HG02852 (cell line): ENCODE measurements around the gene AOAH.

ENCODE experiments used
- ATAC-seq: cut with Tn5 transposase; IDR thresholded peaks from one replicate; pipeline ENCODE4 v1.9.1; 2021; ENCODE audit warnings: mild to moderate bottlenecking, moderate library complexity; ENCODE audit not compliant: unreplicated experiment

AOAH gene, protein sequence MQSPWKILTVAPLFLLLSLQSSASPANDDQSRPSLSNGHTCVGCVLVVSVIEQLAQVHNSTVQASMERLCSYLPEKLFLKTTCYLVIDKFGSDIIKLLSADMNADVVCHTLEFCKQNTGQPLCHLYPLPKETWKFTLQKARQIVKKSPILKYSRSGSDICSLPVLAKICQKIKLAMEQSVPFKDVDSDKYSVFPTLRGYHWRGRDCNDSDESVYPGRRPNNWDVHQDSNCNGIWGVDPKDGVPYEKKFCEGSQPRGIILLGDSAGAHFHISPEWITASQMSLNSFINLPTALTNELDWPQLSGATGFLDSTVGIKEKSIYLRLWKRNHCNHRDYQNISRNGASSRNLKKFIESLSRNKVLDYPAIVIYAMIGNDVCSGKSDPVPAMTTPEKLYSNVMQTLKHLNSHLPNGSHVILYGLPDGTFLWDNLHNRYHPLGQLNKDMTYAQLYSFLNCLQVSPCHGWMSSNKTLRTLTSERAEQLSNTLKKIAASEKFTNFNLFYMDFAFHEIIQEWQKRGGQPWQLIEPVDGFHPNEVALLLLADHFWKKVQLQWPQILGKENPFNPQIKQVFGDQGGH

DNA sequence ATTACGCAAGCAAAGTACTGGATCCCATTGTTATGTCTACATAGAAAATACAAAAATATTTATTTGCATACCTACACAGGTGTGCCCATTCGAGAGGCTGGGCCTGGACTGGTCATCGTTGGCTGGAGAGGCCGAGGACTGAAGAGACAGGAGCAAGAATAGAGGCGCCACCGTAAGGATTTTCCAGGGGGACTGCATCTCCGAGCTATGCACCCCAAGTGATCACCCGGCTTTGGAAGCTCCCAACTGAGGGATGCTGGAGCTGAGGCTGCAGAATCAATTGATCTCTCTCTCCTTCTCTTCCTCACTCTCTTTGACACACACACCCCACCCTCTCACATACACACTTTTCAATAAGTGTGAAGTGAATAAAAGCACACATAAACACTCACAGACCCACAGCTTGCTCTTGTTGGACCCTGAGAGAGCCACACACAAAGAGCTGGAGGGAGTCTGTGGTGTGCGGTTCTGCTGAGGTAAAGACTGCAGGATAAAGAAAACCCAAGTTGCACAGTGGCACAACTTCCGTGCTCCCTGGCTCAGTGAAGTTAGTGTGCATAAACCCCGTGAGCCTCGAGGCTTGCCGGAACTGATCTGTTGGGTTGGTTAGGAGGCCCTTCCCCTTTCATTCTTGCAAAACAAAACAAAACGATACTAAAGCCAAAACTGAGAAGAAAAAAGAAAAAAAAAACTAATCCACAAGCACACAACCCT lies at the start of gene AOAH:
AOAH (minus strand) TSS at position 544 of the 714 bp plus-strand sequence; CDS start at position 198, 346 bp downstream.
- ATAC-seq, result peak; percentile 88

DNA sequence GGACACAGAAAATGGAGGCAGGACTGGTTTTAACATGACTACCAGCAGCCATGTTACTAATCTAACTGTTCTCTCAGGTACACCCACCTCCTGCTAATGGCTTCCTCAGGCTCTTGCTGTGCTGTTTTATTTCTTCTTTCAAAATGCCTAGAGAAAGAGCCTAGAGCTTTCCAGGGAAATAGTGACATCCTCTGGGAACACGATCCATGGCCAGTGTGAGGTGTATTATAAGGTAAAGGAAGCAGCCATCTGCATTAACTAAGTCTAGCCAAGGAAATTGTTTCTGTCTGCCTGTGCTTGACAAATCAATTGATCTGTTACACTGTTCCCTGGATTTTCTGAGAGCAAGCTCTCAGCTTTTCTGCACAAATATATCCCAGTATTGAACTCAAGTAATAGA lies 42.2 kb upstream of the AOAH start:
- no peak for ATAC-seq

DNA sequence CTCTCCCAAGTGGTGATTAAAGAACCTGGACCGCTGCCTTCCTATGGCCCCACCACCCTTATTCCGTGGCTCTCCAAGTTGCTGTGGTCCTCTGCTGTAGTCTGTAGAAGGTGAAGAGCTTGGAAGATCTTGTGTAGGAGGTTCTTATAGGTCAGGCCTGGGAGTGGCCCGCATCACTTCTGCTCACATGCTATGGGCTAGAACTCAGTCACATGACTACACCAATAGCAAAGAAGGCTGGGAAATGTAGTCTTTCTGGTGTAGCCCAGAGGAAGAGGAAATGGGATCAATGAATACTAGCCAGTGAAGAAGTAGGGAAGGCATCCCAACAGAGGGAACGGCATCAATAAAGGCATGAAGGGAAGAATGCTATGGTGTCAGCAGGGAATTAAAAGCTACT lies 41.3 kb upstream of the AOAH start:
- ATAC-seq, result no peak

DNA sequence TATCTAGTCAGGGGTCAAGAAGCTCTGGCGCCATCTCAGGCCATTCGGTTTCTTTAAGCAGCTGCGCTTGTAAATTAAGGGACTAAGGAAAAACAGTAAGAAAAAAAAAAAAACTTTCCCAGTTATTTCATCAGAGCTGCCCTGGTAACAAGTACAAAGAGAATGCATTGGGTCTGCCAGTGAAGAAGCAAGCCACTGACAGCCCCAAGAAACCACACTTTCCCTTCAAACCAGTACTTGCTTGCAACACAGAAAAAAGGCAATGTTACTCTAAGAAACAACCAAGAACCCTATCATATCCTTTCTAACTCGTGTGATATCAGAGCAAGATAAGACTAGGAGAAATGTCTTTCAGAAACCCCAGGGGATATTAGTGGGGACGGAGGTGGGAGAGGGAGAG lies 40.6 kb upstream of the AOAH start:
- no peak for ATAC-seq

DNA sequence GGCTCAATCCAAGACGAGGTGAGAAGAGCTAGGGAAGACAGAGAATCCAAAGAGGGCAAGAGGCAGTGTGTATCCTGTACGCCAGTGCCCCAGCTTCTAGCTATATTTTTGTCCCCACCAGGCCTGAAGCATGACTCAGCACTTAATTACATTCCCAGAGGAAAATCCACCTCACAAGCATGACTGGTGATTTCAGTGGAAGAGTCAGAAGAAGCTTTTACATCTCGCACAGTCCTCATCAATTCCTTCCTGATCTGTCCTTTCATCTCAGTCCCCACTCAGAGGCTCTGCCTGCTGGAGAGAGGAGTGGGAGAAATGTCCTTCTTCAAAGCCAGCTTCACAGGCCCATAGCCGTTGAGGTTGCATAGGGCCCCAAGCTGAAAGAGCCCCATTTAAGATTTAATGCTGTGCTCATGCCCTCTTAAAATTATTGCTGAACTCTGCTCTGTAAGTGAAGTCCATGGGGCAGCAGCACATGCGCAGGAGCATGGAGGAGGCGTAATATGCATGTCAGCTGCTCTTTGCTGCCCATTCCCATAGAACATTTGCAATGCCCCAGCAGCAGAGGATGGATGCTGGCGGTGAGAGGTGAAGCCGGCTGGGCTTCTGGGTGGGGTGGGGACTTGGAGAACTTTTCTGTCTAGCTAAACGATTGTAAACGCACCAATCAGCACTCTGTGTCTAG lies 39.0 kb upstream of the AOAH start:
- no peak for ATAC-seq

DNA sequence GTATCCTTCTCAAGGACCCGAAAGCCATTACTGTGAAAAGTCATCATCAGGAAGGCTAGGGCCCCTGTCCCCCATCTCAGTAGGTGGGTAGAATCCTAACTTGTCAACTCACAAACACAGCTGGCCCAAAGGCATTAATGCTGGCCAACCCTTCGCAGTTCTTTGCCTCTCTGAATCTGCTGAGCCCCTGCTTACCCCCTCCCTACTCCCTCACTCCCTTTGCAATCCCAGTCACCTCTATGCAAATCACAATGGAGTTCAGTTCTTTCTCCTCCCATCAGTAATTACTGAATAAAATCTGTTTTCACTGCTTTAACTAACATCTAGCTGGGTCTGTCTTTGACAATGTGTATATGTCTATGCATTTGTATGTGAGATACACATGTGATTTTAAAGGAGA lies 38.1 kb upstream of the AOAH start:
- ATAC-seq, result no peak

DNA sequence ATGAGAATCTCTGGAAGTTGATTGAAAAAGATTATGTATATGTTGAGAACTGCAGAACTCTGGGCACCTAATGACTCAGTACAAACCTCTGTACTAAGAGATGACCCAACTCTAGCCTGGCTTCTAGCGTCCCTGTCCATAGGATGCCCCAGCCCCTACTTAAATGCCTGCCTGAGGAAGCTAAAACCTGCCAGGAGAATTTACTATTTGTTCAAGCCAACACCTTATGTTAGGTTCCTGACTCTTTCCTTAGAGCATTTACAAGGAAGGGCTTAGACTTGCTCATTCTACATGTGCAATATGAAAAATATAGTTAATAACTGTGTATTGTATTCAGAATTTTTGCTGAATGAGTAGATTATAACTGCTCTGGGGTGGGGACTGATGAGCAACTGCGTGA lies 37.5 kb upstream of the AOAH start:
- no peak for ATAC-seq

DNA sequence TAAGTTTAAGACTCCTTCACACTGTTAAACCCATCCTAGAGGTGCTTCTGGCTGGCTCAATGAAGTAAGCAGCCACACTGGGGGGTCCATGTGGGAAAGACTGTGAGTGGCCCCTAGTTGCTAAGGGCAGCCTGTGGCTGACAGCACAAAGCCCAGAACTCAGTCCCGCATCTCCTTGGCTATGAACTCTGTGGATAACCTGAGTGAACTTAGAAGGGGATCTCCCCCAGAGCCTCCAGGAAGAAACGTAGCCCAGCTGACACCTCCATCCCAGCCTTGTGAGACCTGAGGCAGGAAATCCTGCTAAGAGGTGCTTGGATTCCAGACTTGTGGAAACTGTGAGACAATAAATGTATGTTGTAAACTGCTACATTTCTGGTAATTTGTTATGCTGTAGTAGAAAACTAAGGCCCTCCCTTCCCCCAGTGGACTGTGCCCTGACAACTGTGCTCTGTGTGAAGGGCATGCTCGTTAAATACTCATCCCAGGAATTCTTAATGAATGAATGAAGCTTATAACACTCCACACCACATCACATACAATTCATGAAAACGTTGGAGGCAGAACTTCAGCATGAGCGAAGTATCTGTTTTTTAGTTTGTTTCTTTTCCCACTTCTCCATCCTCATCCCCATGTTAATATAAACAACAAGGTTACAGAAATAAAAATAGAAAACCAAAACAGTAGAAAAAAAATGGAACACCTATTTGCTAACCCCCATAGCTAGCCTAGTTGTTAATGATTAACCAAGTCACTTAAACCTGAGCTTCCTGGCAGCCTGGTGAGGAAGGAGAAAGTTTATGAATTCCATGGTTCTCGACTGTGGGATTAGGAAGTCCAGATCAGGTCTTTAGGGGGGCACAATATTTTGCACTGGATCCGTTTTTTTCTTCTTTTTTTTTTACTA lies 36.8 kb upstream of the AOAH start:
- ATAC-seq, result no peak

DNA sequence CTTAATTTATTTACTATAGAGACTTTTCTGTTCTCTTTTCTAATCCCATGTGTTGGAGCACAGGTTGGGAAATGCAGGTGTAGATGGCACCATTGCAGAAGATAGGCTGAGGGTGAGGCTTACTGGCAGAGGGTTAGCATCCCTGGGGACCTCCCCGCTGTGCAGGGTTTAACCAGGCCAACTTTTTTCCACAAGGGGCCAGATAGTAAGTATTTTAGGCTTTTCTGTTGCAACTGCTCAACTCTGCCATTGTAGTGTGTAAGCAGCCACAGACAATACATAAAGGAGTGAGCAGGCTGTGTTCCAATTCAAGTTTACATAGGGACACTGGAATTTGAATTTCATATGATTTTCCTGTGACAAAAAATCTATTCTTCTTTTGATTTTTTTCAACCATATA lies 34.6 kb upstream of the AOAH start:
- ATAC-seq, result no peak

DNA sequence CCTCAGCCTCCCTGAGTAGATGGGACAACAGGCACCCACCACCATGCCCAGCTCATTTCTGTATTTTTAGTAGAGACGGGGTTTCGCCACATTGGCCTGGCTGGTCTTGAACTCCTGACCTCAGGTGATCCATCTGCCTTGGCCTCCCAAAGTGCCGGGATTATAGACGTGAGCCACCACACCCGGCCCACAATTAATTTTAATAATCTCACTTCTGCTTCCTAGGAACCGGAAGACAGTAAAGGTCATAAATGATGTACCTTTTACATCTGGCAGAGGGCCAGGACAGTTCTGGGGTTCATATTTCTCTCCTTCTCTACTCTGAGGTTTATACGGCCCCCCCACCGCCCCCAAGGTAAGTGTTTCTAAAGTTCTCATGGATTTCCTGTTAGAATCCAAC lies 31.2 kb upstream of the AOAH start:
- ATAC-seq, result no peak

DNA sequence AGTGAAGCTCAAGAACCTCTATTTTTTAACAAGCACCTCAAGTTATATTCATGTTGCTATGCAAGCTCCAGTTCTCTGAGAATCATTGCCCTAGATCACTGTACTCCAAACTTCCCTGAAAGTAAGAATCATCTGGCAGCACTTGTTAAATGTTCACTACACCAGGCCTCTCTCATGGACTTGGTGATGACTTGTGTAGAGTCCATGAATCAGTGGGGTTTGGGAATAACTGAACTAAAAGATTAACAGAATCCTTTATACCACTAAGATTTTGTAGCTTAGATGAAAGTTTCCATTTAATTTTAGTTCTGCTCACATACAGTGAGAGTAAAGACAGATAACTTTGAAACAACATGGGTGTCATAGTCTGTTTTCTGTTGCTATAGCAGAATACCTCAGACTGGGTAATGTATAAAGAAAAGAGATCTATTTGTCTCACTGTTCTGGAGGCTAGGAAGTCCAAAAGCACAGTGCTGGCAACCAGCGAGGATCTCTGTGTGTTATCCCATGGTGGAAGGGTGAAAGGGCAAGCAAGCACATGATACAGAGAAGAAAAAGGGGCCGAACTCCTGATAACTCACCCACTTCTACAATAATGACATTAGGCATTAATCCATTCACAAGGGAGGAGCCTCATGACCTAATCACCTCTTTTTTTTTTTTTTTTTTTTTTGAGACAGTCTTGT lies 27.9 kb upstream of the AOAH start:
- ATAC-seq, result no peak

DNA sequence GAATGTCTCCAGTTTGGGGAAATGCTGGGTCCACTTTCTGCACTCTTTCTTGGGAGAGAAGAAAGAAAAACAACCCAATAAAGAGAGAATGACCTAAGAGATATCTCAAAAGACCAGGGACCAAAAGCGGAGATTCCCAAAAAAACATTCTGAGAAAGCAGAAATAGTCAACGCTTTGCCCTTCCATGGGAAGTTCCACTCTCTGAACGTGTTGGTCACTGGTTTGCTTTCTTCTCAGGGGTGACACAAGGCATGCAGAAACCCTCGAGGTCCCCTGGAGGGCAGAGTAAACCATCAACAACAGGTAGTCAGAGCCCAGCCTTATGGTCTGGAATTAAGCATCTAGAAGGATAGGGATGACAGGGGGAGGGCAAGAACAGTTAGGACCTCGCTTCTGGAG lies 26.2 kb upstream of the AOAH start:
- no peak for ATAC-seq

DNA sequence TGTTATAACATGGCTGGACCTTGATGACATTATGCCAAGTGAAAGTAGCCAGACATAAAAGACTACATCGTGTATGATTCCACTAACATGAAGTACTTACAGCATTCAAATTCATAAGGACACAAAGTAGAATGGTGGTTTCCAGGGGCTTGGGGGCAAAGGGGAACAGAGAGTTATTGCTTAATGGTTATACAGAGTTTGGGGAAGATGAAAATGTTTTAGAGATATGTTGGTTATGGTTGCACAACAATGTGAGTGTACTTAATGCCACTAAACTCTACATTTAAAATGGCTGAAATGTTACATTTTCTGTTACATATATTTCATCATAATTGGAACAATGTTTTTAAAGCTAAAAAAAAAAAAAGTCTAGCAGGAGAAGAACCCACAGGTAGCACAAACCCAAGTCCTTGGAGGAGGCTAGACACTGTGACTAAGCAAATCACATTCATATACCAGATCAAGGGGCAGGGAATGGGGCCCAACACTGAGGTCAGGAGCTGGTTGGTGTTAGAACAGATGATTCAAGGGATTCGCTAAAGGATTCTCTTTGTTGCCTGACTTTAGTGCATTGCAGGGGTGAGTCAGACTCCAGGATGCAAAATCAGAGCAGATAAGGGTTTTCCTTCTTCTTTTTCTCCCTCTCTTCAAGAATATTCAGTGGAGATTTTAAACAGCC lies 25.1 kb upstream of the AOAH start:
- ATAC-seq, result no peak

DNA sequence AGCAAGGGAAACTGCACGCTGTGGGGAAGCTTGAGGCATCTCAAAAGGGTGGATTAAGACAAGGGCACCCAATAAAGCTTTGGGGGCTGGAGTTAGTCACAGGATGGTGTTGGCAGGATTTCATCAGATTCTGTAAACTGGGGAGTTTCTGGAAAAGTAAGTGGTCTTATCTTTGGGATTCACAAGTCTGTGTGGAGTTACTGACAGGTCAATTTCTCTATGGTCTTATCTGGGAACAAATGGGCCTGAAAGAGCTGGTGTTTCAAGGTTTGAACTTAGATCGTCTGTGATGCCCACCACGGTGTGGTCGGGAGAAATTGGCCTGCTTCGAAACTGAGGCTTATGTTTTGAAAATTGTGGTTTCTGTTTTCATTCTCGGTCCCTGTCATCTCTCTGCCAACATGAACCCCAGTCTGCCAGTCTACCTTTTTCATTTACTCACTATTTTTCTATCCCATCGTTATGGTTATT lies 23.8 kb upstream of the AOAH start:
- no peak for ATAC-seq

DNA sequence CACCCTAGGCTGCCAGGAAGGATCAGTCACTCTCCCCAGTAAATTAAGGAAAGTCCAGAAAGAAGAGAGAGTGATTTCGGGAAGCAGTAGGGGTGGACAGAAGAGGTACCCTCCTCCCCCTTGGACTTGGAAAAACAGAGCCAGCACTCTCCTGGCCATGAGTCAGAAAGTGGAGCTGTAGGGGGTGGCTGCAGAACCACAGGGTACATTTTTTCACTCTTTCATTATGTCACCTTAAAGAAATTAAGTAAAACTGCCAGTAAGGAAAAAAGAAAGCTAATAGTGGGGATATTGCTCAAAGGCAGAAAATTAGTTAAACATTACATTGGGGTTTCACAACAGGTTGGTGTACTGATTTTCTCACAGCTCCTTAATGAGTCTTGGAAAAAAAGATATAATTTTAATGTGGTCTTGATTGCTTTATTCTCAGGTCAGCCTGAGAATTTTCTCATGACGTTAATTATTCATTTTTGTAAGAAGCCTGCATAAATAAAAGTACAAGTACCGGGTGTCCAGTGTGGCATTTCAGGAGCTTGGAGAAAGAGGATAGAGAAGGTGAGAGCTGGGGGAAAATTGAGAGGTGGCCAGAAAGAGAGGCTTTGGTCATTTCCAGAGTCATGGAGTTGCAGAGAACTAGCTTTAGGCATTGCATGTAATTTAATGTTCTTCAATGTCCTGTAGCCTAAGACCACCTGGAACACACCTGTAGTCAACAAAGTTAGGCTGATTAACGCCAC lies 23.2 kb upstream of the AOAH start:
- no peak for ATAC-seq

DNA sequence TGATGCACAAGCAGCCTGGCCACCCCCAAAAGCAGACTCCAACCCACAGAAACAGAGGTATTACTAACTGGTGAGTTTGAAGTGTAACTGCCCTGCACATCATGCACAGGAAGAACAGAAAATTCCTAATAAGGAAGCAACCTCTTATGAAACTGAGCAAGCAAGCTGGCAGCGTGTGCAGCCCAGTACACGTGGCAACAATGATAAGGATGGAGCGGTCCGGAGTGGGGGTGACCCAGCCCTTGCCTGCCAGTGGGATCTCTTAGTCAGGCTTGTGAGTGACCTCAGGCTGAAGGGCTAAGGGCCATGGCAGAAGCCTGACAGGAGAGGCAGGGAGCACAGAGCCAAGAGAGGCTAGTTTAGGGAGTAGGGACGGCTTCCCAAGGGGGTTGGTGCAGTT lies 22.1 kb upstream of the AOAH start:
- no peak for ATAC-seq

DNA sequence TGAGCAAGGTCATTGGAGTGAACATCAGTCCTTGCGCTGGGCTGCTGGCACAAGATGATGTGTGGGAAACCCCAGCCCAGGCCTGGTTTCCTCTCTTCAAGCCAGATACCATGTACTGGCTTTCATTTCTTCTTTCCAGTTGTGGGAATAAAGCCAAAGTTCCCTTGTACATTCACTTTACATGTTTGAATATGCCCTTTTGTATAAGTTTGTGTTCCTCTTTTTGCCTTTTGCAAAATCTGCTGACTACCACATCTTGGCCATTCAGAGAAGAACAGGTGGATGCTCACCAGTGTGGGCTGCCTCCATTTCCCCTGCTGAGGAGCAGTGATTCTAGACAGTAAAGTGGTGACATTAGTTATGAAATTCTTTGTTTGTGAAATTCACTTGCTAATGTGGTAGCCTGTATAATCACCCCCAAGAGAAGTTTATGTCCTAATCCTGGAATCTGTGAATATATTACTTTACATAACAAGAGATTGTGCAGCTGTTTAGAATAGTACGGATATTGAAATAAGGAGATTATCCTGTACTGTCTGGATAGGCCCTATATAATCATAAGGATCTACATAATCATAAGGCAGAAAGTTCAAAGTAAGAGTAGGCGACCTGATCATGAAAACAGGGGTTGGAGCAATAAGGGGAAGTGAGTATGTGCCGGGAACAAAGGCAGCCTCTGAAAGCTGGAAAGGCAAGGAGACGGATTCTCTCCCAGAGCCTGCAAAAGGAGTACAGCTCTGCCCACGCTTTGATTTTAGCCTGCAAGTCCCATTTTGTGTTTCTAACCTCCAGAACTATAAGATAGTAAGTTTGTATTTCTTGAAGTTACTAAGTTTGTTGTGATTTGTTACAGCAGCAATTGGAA lies 18.8 kb upstream of the AOAH start:
- peak; percentile 70 for ATAC-seq

DNA sequence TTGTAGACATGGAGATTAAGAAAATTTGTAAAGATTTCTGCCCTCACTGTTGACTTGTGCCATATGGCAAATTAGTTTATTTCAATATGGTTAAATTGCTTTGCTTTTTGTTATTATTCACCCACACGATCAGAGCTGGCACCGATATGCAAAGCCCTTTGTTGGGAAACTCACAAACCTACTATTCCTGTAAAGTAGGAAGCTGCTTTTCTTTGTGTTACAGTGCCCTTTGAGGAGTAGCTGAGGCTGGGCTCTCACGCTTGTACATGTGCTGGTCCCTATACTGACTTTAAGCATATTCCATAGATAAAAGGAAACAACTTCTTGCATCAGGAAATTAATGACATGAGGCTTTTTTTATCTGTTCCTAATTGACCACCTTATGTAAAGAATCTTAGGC lies 17.6 kb upstream of the AOAH start:
- ATAC-seq, result no peak
